SK-N-SH (cell line): ENCODE data around the gene ZFAND6.

Experiments
- EP300 ChIP-seq, 2 experiments: IDR thresholded peaks; 2 replicates each; pipeline versions ENCODE4 v1.4.0 to v1.6.1; 2012; ENCODE audit warnings: borderline replicate concordance in 1 of 2, low read depth in 1 of 2, low read length in 1 of 2
- EZH2phosphoT487 ChIP-seq: fragments of 200-600 bp; sonication (generic); IDR thresholded peaks from 2 replicates; pipeline ENCODE4 v1.6.1; 2017; ENCODE audit warnings: low read depth, mixed run types, mild to moderate bottlenecking, antibody characterized with exemption, moderate library complexity, borderline replicate concordance
- FOXM1 ChIP-seq: IDR thresholded peaks from 2 replicates; pipeline ENCODE4 v1.4.0; 2012; ENCODE audit warnings: low read depth, mild to moderate bottlenecking
- GABPA ChIP-seq: IDR thresholded peaks from 2 replicates; pipeline ENCODE4 v1.4.0; 2012; ENCODE audit warnings: low read depth, mild to moderate bottlenecking
- JUND ChIP-seq: IDR thresholded peaks from 2 replicates; pipeline ENCODE4 v1.4.0; 2012
- POLR2AphosphoS5 ChIP-seq: IDR thresholded peaks from 2 replicates; pipeline ENCODE4 v1.6.1; 2012; ENCODE audit warnings: low read depth, low read length
- RXRA ChIP-seq: IDR thresholded peaks from 2 replicates; pipeline ENCODE4 v1.4.0; 2012; ENCODE audit warnings: low read depth, mild to moderate bottlenecking, borderline replicate concordance
- SIN3A ChIP-seq: IDR thresholded peaks from 2 replicates; pipeline ENCODE4 v1.6.1; 2012; ENCODE audit warnings: low read depth, mild to moderate bottlenecking, low read length, moderate library complexity, borderline replicate concordance
- TEAD4 ChIP-seq: IDR thresholded peaks from 2 replicates; pipeline ENCODE4 v1.4.0; 2012; ENCODE audit warnings: mild to moderate bottlenecking, borderline replicate concordance; ENCODE audit not compliant: insufficient read depth
- YY1 ChIP-seq: IDR thresholded peaks from 2 replicates; pipeline ENCODE4 v1.4.0; 2012; ENCODE audit warnings: low read depth, mild to moderate bottlenecking
- TF ChIP-seq, protein P1 (sequence below): fragments of 200-600 bp; sonication (generic); IDR thresholded peaks from 2 replicates; pipeline ENCODE4 v1.6.1; 2017; ENCODE audit warnings: antibody characterized with exemption, mild to moderate bottlenecking, moderate library complexity
- TF ChIP-seq, protein P2 (sequence below): IDR thresholded peaks from 2 replicates; pipeline ENCODE4 v1.4.0; 2012; ENCODE audit warnings: low read depth
- TF ChIP-seq, protein P3 (sequence below): IDR thresholded peaks from 2 replicates; pipeline ENCODE4 v1.6.1; 2012; ENCODE audit warnings: mild to moderate bottlenecking, low read depth, low read length, moderate library complexity

DNA sequence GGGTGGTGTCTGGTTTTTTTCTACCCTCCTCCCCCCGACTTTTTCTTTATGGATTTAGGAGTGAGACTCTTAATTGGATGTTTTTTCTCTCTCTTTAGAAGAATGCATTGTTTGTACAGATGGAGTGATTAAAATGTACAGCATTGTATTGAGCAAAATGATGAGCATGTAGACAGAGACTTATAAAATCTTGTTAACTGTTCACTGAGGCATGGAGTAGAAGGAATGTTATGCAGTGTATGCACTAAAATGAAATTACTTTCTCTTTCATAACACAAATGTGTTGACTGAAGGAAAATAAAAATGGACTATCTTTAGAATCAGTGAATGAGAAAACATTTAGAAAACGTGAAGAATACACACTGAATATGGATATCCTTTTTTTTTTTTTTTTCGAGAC is 39.8 kb downstream of the ZFAND6 start:
- TF ChIP-seq, protein P1, sequence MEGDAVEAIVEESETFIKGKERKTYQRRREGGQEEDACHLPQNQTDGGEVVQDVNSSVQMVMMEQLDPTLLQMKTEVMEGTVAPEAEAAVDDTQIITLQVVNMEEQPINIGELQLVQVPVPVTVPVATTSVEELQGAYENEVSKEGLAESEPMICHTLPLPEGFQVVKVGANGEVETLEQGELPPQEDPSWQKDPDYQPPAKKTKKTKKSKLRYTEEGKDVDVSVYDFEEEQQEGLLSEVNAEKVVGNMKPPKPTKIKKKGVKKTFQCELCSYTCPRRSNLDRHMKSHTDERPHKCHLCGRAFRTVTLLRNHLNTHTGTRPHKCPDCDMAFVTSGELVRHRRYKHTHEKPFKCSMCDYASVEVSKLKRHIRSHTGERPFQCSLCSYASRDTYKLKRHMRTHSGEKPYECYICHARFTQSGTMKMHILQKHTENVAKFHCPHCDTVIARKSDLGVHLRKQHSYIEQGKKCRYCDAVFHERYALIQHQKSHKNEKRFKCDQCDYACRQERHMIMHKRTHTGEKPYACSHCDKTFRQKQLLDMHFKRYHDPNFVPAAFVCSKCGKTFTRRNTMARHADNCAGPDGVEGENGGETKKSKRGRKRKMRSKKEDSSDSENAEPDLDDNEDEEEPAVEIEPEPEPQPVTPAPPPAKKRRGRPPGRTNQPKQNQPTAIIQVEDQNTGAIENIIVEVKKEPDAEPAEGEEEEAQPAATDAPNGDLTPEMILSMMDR = no peak
- TF ChIP-seq EP300 (IDR thresholded peaks at IDR 0.05; ENCODE audit: borderline replicate concordance in 1 of 2, low read depth in 1 of 2, low read length in 1 of 2) = no peak
- TF ChIP-seq, protein P2, sequence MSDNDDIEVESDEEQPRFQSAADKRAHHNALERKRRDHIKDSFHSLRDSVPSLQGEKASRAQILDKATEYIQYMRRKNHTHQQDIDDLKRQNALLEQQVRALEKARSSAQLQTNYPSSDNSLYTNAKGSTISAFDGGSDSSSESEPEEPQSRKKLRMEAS = no peak
- no peak for TF ChIP-seq EZH2phosphoT487
- no peak for TF ChIP-seq TEAD4
- TF ChIP-seq, protein P3, sequence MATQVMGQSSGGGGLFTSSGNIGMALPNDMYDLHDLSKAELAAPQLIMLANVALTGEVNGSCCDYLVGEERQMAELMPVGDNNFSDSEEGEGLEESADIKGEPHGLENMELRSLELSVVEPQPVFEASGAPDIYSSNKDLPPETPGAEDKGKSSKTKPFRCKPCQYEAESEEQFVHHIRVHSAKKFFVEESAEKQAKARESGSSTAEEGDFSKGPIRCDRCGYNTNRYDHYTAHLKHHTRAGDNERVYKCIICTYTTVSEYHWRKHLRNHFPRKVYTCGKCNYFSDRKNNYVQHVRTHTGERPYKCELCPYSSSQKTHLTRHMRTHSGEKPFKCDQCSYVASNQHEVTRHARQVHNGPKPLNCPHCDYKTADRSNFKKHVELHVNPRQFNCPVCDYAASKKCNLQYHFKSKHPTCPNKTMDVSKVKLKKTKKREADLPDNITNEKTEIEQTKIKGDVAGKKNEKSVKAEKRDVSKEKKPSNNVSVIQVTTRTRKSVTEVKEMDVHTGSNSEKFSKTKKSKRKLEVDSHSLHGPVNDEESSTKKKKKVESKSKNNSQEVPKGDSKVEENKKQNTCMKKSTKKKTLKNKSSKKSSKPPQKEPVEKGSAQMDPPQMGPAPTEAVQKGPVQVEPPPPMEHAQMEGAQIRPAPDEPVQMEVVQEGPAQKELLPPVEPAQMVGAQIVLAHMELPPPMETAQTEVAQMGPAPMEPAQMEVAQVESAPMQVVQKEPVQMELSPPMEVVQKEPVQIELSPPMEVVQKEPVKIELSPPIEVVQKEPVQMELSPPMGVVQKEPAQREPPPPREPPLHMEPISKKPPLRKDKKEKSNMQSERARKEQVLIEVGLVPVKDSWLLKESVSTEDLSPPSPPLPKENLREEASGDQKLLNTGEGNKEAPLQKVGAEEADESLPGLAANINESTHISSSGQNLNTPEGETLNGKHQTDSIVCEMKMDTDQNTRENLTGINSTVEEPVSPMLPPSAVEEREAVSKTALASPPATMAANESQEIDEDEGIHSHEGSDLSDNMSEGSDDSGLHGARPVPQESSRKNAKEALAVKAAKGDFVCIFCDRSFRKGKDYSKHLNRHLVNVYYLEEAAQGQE = no peak
- TF ChIP-seq SIN3A = no peak
- TF ChIP-seq POLR2AphosphoS5 = no peak
- no peak for TF ChIP-seq YY1
- no peak for TF ChIP-seq JUND
- TF ChIP-seq GABPA = no peak
- TF ChIP-seq FOXM1 = no peak
- TF ChIP-seq RXRA = no peak
